ENCODE results near the gene KCNK5.

KCNK5 gene

DNA sequence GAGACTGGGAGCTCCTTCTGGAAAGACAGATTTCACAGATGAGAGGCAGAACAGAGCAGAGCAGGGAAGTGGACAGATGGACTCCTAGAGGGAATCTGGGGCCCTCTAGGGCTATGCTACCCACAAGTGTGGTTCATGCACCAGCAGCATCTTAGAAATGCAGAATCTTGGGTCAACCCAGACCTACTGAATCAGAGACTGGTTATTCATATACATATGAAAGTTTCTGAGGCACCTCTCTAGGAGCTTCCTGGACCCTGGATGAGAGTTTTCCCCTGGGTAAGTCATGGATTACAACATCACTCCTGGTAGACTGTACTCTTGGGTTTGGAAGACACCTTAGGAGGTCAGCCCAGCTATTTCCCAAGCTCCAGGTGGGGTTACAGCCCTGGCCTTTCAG, 58.9 kb downstream of the KCNK5 start:
- DNase-seq = no peak

DNA sequence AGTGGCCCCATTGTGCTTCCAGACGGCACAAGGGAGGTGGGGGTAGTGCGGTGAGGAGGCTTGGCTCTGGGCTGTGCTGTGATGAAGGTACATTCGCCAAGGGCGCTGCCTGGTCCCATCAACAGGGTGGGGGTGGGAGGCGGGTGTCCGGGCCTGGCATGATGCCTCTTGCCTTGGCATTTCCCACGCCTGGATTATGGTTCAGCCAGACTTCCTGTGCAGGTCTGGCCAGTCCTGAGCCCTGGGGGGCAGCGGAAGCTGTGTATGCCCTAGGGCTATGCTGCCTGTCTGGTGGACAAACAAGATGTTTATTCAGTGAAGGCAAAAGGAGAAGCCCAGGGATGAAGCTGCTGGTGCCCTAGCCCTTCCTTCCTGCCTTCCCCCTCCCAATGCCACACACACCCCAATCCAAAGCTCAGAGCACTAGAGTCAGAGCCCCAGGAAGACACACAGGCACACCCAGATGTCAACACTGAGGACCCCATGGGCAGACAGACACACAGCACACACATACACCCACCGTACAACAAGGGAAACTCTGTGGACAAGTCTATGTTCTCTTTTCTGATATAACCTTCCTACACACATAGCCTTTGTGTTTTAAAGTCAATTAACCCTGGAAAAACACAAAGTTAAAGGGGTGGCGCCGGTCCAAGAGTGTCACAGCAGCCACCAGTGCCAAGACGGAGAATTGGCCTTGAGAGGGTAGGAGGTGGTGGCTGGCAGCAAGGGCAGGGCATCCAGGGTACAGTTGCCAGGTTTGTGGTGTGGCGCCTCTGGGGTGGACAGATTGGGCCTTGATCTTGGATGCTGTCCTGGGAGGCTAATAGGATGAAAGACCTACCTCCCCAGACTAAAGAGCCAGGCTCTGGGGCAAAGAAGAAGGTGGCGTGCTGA, 59.6 kb downstream of the KCNK5 start:
- DNase-seq = no peak

DNA sequence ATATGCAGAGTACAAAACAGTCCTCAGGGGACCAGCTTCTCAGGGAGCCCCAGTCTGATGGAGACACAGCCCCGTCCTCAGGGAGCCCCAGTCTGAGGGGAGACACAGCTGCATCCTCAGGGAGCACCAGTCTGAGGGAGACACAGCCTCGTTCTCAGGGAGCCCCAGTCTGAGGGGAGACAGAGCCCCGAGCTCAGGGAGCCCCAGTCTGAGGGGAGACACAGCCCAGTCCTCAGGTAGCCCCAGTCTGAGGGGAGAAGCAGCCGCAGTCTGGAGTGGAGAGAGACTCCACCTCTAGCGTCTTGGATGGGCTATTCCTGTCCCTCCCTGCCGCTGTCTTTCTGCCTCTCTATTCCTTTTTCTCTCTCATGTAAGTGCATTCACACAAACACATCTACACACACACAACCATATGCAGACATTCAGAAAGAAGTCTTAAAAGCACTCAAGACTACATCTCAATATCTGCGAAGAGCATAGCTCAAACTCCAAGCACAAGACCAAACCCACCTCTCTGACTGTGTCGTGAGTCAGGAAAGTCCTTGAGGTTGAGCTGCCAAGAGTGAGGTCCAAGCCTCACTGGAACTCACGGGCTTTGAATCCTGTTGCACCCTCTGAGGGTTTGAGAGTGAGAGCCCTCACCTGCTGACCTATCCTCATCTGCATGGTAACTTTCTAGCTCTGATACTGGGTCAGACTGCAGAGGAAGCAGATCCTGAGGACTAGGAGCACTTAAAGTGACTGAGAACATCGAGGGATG, 61.2 kb downstream of the KCNK5 start:
- DNase-seq = no peak

DNA sequence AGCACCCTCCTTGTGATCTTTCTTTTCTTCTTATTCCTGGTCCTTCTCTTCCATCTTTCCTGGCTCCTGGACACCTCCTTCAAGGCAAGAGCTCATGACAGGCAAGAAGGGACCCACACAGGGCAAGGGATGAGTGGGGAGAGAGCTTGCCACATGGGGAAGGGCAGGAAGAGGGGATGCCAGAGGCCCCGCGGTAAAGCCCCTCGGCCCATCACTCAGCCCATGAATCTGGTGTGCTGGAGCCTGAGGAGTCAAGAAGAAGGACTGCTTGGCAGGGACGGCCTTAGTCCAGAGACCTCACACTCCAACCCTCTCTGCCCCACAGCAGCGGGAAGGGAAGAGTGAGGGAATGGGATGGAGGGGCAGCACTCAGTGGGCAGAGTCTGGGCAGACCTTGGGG, 62.0 kb downstream of the KCNK5 start:
- no peak for DNase-seq

DNA sequence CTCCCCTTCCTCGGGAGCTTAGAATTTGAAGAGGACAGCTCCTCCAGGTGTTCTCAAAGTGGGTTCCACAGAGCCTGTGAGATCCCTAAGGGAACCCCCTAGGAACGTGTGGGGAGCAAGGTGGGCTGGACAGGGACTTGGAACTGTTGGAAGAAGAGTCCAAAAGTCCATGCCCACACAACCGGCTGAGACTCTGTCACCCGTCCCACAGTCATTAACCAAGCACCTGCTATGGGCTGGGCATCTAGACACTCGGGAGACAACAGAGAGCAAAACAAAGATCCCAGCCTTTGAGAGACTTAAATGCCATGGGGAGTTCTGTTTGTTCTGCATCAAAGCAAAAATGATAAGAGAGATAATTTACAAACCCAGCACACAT, 62.4 kb downstream of the KCNK5 start:
- peak in 1 of 2 experiments; percentile 20 for DNase-seq

DNA sequence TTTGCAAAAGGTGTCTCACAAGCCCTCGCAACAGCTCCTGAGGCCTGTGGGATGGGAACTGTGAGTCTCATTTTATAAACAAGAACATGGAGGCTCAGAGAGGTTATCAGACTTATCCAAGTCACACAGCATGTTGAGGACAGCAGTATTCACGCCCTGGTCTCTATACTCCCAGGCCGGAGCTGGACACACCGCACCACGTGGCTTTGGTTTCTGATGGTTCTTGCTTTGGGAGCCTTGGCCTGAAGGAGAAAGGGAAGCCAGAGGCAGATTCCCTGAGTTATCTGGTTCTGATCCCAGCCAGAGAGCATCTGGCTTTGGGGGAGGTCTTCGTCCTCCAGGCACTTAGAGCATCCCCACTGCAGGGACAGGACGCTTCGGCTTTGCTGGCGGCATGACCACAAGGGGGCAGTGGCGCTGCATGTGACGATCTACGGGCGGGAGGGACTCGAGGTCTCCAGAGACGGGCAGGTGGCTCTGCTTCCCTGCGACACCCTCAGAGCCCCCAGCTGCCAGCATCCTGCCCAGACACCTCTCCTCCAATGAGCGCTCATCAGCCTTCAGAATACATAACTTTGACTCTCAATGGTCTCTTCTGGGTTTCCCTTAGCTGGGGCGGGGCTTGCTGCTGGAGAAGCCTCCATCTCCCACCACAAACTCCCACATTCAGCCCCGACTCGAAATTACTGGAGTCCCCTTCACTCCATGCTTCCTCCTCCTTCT, 62.9 kb downstream of the KCNK5 start:
- DNase-seq = peak; percentile 71 to 90

DNA sequence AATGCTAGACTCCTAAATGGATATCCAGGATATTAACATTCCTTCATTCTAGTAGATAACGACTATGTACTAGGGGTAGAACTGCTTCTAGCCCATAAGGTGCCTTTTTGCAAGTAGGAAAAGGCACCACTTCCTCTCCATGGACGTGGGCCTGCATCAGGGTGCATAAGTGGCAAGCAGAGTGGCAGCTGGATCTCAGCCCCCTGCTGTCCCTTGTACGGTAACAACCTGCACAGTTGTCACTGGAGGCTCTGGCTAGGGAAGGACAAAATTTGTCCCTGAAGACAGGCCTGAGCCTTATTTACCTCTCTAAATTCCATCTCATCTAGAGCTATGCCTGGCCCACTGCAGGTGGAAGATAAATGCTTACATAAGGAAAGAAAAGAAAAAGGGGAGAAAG, 71.8 kb downstream of the KCNK5 start:
- DNase-seq = peak in 1 of 2 experiments; percentile 4

DNA sequence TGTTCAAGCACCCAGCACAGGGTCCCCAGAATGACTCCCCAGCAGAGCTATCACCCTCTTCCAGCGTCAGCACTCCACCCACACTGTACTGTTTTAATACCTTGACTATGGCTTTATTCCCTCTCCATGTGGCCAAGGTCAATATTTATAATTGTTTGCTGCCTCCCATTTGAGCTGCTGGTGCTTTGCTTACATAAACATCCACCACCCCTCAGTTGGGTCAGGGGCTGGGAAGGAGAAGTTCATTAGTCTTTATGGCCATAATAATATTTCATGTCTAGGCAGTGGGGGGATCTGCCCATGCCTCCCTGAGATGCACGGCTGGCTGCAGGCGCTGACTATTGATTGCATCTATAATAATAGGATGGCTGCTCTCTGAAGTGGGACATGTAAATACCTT, 72.5 kb downstream of the KCNK5 start:
- DNase-seq = peak; percentile 75 to 81

DNA sequence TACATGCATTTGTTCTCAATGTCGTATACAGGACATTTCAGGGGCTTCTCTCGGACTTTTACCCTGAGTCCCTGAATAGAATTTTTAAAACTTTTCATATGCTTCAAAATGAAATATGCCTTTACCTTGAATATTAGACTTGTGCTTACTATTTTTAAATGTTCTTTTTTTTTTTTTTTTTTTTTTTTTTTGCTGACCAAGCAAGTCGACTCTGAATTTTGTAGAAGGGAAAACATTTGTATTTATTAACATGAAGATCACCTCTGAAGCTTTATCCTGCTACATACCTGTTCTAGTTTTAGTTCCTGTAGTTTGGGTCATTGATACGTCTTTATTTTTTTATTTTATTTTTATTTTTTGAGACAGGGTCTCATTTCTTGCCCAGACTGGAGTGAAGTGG, 74.6 kb downstream of the KCNK5 start:
- no peak for DNase-seq

DNA sequence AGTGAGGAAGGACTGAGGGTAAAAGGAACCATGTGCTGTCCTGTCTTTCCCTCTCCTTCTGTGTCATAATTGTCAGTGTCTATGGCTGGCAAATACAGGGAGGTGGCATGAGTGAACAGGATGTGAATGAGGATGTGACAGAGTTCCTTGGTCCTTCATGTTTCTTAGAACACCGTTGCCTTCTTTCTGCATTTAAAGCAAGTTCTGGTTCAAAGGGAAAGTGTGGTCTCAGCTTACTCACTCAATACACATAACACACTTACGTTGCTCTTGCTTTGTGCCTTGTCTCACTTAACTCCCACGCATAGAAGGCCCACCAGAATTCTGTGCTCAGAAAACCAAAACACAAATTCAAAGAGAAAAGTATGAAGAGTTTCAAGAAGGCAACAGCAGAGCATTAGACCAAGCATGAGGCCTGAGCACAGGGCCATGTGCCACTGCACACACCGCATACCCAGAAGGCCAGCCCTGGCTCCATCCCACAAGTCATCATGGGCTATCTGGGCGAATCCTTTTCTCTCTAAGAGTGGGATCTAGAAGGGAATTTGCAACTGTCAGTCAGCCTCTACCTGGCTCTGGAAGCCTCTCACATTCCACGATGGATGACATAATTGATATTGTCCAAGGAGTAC, 75.4 kb downstream of the KCNK5 start:
- DNase-seq = no peak

DNA sequence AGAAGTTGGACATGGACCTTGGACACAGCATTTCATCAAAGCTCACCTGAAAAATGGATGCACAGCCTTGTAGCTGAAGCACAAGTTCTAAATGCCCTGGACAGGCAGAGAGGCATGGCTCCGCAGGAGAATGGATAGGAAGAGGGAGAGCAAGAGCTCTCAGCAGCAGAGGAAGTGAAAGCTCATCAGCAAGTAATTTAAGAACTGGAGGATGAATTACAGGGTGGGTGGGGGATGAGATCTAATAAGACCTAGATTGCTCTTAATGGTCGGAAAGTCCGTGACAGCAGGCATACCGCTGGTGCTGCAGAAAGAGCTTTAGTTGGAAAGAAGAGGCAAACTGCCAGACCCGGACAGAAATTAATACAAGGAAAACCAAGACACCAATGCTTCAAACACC, 77.0 kb downstream of the KCNK5 start:
- DNase-seq = no peak

DNA sequence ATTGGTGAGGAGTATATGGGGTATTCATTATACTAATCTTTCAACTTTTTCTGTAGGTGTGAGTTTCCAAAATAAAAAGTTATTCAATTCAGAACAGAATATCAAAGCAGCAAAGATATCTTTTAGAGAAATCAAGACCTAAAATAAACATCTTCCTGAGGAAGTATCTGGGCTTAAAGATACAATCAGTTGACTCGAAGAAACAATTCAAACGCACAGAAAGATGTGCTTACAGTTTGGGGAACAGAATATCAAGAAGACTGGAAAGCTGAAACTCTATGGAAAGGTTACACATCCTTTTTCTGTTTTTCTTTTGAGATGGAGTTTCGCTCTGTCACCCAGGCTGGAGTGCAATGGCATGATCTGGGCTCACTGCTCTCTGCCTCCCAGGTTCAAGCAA, 78.1 kb downstream of the KCNK5 start:
- DNase-seq = no peak

DNA sequence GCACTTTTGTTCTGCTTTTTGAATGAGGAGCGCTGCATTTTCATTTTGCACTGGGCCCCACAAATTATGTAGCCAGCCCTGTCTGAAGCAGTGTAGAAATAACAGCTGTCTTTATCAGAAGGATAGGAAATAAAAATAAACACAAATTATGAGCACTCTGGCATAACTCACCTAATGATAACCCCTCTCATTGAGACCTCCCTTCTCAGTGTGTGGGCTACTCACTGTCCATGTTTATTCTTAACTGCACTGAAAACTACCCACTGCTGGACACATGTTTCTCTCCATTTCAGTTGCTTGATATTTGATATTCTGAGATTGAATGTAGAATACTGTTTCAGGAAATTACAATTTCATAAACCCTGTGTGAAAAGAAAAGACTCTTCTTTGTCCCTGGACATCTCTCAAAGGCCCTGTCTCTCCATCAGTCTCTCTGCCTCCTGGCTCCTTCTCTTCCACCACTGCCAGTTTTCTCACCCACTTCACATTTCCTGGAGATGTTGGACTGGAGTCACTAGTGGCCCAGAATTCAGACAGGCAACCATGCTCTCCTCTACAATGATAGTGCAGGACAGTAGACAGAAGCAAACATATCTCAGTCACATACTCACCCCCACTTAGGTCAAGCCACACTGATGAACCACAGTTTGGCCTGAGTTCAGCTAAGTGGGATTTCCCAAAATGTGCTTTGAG, 84.6 kb downstream of the KCNK5 start:
- no peak for DNase-seq

DNA sequence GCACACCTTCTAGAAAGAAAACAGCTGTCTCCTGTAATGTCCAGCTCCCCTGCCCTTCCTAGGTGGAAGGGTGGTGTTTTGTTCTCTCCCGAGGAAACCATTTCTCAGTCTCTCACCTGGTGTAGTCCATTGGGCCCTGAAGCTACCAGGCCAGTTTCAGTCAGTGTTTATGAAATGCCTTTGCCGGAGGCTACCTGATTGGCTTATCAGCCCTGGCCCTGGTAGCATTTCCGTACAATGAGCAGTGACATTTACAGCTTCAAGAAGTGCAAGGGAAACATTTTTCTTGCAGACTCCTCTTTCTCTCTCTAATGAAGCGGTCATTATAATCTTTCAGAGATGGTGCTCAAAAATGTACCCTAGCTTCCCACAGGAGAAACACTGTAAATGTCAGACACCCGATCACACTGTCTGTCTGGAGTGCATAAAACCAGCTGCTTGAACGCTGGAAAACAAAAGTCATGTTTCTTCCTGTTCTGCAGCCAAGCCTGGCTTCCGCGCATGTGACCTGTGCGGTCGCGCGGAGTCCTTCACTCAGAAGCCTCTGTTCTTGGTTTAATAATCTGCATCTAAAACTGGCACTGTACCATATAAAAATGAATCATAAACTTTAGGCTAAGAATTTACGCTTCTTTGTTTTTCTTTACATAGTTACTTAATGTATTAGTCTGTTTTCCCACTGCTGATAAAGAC, 85.9 kb downstream of the KCNK5 start:
- no peak for DNase-seq

DNA sequence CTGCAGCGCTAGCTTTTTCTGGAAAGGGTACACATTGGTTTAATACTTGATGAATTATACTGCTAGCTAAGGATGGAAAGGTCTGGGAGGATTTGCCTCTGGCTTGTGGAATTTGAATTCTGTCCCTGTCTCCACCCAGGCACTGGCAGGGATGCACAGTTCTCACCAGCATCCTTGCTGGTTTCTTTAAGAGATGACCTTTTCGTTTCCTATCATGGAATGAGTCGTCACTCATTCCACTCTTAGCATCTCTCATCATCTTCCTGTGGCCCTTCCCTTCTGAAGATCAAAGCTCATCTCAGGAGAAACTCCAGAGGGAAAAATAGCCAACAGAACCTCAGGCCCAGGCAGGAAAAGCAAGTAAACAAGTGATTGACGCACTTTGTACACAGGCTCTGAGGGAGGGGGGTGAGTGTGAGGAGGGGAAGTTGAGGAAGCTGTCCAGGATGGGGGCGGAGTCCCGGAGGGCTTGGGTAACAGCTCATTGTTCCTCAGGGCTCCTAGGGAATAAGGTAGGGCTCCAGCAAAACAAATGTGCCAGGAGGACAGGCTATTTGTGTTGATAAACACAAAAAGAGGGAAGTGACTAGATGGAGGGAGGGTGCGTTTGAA, 88.6 kb downstream of the KCNK5 start:
- no peak for DNase-seq

Measured in NCI-H526 (cell line).